BJ (cell line): ENCODE data around the gene ZNF316. TPM values are rescaled to one million over a fixed set of nuclear protein-coding genes. Genes with fewer than 3 reads are reported as not detected.

Experiments
- CTCF ChIA-PET: fragments of 350-600 bp; formaldehyde crosslinking; extraction: SDS; loops from one replicate; lab custom pipeline; 2021; ENCODE audit warnings: antibody characterized with exemption, inconsistent platforms; lab: Yijun Ruan, JAX
- POLR2A ChIA-PET: fragments of 300-600 bp; sonication (Branson Sonifier 250); formaldehyde crosslinking; extraction: SDS; loops from one replicate; lab custom pipeline; 2021; ENCODE audit warnings: antibody characterized with exemption; lab: Charles Lee
- DNase-seq: peaks from one replicate; pipeline ENCODE4 v3.0.0-alpha.2; 2011; ENCODE audit warnings: low read depth
- H3K27me3 ChIP-seq: 2 replicates; pipeline ENCODE4 v1.6.0; 2011; ENCODE audit warnings: low read length; ENCODE audit not compliant: control insufficient read depth, insufficient read depth
- H3K36me3 ChIP-seq: 2 replicates; pipeline ENCODE4 v1.5.1; 2011; ENCODE audit warnings: low read length; ENCODE audit not compliant: control insufficient read depth, insufficient read depth
- H3K4me3 ChIP-seq: 2 replicates; pipeline ENCODE4 v1.5.1; 2011; ENCODE audit warnings: low read depth, mild to moderate bottlenecking, control low read depth, low read length
- polyA plus RNA-seq: library from polyadenylated mRNA; depleted of rRNA; stranded (reverse); fragments of >200 nt; gene quantifications from 2 replicates; pipeline ENCODE4 v1.2.3, GENCODE V29; 2011
- TF ChIP-seq, protein P1 (sequence below): IDR thresholded peaks from 2 replicates; pipeline ENCODE4 v1.5.1; 2011; ENCODE audit warnings: low read depth, mild to moderate bottlenecking, control low read depth, inconsistent platforms, low read length, moderate library complexity; ENCODE audit not compliant: insufficient read depth

Gene ZNF316
- polyA plus RNA-seq, 1 experiment, result 5.2 TPM

DNA sequence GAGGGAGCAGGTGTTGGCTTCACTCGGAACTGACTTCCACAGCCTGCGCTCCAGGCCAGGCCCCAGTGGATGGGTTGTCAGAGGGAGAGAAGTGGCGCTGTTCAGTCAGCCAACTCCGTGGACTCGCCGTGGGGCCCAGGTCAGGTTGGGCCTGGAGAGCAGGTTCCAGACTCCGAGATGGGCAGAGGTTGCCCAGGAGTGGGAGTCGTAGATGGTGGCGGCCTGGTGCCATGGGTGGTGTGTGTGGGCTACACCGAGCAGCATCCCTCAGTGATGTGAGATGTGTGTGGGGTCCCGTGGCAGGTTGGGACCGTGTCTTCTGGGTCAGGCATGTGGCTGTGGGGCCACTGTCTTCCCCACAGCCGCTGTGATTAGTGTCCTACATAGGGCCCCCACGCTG lies 10.4 kb downstream of the ZNF316 start:
- no peaks in the 10 kb centered on the region for H3K27me3 ChIP-seq
- no peak overlapping the region for H3K4me3 ChIP-seq
- peaks cover 29% of the 10 kb centered on the region for H3K36me3 ChIP-seq
- ChIA-PET POLR2A (no interaction called here), CTCF (no interaction called here)
- no peak for DNase-seq
- TF ChIP-seq, protein P1, sequence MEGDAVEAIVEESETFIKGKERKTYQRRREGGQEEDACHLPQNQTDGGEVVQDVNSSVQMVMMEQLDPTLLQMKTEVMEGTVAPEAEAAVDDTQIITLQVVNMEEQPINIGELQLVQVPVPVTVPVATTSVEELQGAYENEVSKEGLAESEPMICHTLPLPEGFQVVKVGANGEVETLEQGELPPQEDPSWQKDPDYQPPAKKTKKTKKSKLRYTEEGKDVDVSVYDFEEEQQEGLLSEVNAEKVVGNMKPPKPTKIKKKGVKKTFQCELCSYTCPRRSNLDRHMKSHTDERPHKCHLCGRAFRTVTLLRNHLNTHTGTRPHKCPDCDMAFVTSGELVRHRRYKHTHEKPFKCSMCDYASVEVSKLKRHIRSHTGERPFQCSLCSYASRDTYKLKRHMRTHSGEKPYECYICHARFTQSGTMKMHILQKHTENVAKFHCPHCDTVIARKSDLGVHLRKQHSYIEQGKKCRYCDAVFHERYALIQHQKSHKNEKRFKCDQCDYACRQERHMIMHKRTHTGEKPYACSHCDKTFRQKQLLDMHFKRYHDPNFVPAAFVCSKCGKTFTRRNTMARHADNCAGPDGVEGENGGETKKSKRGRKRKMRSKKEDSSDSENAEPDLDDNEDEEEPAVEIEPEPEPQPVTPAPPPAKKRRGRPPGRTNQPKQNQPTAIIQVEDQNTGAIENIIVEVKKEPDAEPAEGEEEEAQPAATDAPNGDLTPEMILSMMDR, result no peak

DNA sequence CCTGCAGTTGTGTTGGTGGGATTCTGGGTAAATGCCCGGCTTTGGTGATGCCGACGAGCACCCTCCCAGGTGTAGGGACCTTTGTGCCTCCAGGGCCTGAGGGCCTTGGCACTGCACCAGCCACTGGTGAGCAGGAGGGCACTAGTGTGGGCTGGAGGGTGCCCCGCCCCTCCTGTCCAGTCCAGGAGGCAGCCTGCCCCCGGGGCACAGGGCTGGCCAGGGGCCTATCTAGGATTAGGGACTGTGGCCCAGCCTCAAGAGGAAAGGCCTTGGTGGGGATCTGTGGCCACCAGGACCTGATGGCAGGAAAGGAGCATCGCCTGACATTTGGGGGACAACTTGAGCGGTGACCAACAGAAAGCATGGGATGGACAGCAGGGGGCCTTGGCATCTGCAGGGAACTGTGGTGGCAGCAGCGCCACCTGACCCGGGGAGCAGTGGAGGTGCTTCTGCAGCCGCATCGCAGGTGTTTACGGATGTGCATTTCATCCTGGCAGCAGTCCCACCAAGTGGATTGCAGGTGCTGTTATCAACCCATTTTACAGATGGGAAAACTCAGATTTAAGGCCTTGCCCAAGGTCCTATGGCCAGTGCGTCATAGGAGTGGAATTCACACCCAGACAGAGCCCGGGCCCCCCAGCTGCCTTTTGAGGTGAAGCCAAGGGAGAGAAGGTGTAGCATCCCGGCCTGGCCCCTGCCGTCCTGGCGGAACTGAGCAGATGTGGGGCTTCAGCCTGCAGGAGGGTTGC lies 11.1 kb downstream of the ZNF316 start:
- Histone ChIP-seq H3K27me3 (no peaks in the 10 kb centered on the region), H3K4me3 (no peak overlapping the region), H3K36me3 (peaks cover 25% of the 10 kb centered on the region)
- ChIA-PET POLR2A (no interaction called here), CTCF (no interaction called here)
- no peak for DNase-seq
- TF ChIP-seq, protein P1, result no peak

DNA sequence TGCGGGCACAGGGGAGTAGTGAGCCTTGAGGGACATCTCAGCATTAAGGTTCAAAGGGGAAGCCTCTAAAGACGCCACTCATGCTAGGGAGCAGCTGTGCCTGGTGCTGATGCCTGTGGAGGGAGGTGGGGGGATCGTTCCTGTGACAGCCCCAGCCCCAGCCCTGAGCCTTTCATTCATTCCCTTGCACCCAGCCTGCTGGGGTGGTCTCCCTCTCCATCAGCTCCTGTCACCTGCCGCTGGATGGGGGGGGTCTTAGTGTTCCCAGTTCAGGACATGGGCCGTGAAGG lies 11.6 kb downstream of the ZNF316 start:
- POLR2A ChIA-PET, result interaction anchor here (0.5 kb wide), 1 partner anchor 136 kb away, joined by 3 read pairs; no protein-coding TSS in a partner anchor
- H3K36me3 ChIP-seq, result peaks cover 25% of the 10 kb centered on the region

DNA sequence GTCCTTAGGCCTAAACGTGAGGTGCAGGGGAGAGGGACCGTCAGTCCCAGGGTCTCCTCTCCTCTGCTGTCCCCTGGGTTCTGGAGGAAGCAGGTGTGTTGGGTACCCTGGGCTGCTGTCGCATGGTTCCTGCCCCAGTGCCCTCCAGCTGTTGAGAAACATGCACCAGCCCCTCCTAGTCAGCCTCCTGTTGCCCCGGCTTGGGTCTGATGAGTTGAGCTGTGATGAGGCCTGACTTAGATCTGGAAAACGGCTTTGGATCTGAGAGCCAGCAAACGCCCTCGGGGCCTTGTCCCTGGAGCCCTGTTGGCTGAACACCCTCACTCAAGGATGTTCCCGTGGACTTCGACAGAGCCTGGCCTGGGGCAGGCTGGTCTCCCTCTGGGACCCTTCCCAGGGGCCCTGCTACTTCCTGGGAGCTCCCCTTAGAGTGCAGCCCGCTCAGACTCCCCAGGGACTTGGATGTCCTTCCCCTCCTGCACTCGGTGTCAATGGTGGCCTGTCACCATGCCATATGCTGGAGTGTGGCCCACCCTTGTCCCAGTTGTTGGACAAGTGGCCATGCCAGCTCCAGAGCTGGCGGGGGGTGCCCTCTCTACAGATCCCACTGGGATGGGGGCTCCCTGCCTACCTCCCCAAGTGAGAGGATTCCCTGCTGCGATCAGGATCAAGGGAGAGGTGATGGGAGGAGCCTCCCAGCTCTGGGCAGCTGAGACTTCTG lies 12.3 kb downstream of the ZNF316 start:
- Histone ChIP-seq H3K4me3 (no peak overlapping the region), H3K36me3 (peaks cover 28% of the 10 kb centered on the region), H3K27me3 (no peaks in the 10 kb centered on the region)
- TF ChIP-seq, protein P1, result no peak
- ChIA-PET POLR2A (interaction anchor here (0.5 kb wide), 1 partner anchor 136 kb away, joined by 3 read pairs; no protein-coding TSS in a partner anchor), CTCF (no interaction called here)
- DNase-seq, result no peak

More for the DNA sequence above, 11.6 kb downstream of the ZNF316 start:
- TF ChIP-seq, protein P1, result no peak
- DNase-seq, result no peak
- H3K27me3 ChIP-seq, result no peaks in the 10 kb centered on the region
- CTCF ChIA-PET, result no interaction called here
- H3K4me3 ChIP-seq, result no peak overlapping the region

DNA sequence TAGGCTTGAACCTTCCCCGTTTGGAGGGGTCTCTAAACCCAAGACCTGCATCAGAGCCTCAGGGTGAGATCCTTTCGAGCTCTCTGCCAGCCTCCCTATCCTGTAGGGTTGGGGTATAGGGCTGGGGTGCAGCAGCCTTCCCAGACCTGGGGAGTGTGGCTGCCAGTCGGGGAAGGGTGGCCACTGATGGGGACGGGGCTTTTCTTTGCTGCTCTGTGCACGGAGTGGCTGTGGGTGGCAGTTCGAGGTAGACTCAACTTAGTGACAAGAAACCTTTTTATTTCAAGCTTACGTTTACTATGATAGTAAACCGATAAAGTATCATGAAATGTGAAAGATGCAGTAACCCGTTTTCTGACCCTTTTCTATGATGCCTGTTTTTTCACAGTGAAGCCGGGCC lies 13.0 kb downstream of the ZNF316 start:
- POLR2A ChIA-PET, result no interaction called here
- no peak for DNase-seq
- no peaks in the 10 kb centered on the region for H3K27me3 ChIP-seq
- CTCF ChIA-PET, result no interaction called here
- peaks cover 26% of the 10 kb centered on the region for H3K36me3 ChIP-seq
- H3K4me3 ChIP-seq, result no peak overlapping the region
- TF ChIP-seq, protein P1, result no peak
